DMS114 treated with DMSO at 0.1 percent for 48 hours (cell line): ENCODE results near the gene LIMCH1.

Experiments
- DNase-seq: peaks from one replicate; lab custom pipeline; 2025; ENCODE audit not compliant: unreplicated experiment; lab: John Stamatoyannopoulos, UW

LIMCH1 gene

GRCh38 chr4:41530741-41531140, 7.2 kb upstream of the LIMCH1 start:
- DNase-seq: no peak

GRCh38 chr4:41532336-41532735, 5.6 kb upstream of the LIMCH1 start:
- no peak for DNase-seq

GRCh38 chr4:41532882-41533281, 5.1 kb upstream of the LIMCH1 start:
- DNase-seq: no peak

GRCh38 chr4:41533680-41534079, 4.3 kb upstream of the LIMCH1 start:
- DNase-seq: no peak

GRCh38 chr4:41534404-41534803, 3.6 kb upstream of the LIMCH1 start:
- no peak for DNase-seq

- DNase-seq: no peak
These were observed 2.0 kb upstream of the LIMCH1 start for GRCh38 chr4:41535911-41536371.

GRCh38 chr4:41537292-41537890, 566 bp upstream of the LIMCH1 start:
- DNase-seq: no peak

GRCh38 chr4:41538887-41539498, 1.0 kb downstream of the LIMCH1 start:
- no peak for DNase-seq

GRCh38 chr4:41539711-41540110, 1.8 kb downstream of the LIMCH1 start:
- no peak for DNase-seq

- no peak for DNase-seq
These were observed 2.7 kb downstream of the LIMCH1 start for GRCh38 chr4:41540687-41541086.

GRCh38 chr4:41541687-41542094, 3.7 kb downstream of the LIMCH1 start:
- DNase-seq: no peak

GRCh38 chr4:41542526-41543275, 4.7 kb downstream of the LIMCH1 start:
- DNase-seq: no peak

- DNase-seq: no peak
These were observed 7.3 kb downstream of the LIMCH1 start for GRCh38 chr4:41545238-41545637.

- no peak for DNase-seq
These were observed 8.7 kb downstream of the LIMCH1 start for GRCh38 chr4:41546638-41547037.

GRCh38 chr4:41548305-41548880, 10.4 kb downstream of the LIMCH1 start:
- DNase-seq: no peak

- DNase-seq: no peak
These were observed 11.5 kb downstream of the LIMCH1 start for GRCh38 chr4:41549478-41549877.

GRCh38 chr4:41550308-41550707, 12.4 kb downstream of the LIMCH1 start:
- DNase-seq: no peak

GRCh38 chr4:41551536-41551935, 13.6 kb downstream of the LIMCH1 start:
- DNase-seq: no peak

GRCh38 chr4:41554905-41555304, 16.9 kb downstream of the LIMCH1 start:
- no peak for DNase-seq

GRCh38 chr4:41556526-41556925, 18.6 kb downstream of the LIMCH1 start:
- DNase-seq: no peak

- no peak for DNase-seq
These were observed 22.1 kb downstream of the LIMCH1 start for GRCh38 chr4:41559940-41560516.

GRCh38 chr4:41561244-41561643, 23.3 kb downstream of the LIMCH1 start:
- DNase-seq: no peak
